Measurements from ENCODE around the gene FGF14.

DNA sequence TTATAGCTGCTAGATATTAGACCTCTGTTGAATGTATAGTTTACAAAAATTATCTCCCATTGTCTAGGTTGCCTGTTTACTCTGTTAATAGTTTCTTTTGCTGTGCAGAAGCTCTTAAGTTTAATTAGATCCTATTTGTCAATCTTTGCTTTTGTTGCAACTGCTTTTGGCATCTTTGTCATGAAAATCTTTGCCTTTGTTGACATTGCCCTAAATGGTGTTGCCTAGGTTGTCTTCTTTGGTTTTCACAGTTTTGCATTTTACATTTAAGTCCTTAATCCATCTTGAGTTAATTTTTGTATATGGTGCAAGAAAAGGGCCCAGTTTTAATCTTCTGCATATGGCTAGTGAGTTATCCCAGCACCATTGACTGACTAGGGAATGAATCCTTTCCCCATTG, 618.3 kb downstream of the FGF14 start:
- TF ChIP-seq POLR2A (IDR thresholded peaks at IDR 0.05; ENCODE audit: low read depth, low read length), result no peak
- TF ChIP-seq, protein P1, sequence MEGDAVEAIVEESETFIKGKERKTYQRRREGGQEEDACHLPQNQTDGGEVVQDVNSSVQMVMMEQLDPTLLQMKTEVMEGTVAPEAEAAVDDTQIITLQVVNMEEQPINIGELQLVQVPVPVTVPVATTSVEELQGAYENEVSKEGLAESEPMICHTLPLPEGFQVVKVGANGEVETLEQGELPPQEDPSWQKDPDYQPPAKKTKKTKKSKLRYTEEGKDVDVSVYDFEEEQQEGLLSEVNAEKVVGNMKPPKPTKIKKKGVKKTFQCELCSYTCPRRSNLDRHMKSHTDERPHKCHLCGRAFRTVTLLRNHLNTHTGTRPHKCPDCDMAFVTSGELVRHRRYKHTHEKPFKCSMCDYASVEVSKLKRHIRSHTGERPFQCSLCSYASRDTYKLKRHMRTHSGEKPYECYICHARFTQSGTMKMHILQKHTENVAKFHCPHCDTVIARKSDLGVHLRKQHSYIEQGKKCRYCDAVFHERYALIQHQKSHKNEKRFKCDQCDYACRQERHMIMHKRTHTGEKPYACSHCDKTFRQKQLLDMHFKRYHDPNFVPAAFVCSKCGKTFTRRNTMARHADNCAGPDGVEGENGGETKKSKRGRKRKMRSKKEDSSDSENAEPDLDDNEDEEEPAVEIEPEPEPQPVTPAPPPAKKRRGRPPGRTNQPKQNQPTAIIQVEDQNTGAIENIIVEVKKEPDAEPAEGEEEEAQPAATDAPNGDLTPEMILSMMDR (IDR thresholded peaks at IDR 0.05; ENCODE audit: extremely low read depth in 1 of 2, insufficient read depth in 1 of 2, low read depth in 1 of 2, low read length in 2 of 2), result no peak
- TF ChIP-seq POLR2AphosphoS5 (IDR thresholded peaks at IDR 0.05; ENCODE audit: insufficient read depth, low read depth, low read length), result no peak
- no peak for TF ChIP-seq MYC (IDR thresholded peaks at IDR 0.05; ENCODE audit: low read depth, low read length)
